OCI-LY7 (cell line): ENCODE measurements around the gene GNL2. TPM values are rescaled to one million over a fixed set of nuclear protein-coding genes. Genes with fewer than 3 reads are reported as not detected.
A peak's percentile ranks its signal among the peaks of the same experiment; 100 is the strongest.

Experiments used
- BruUV-seq: library from RNA; stranded (reverse); fragments of 400-500 nt; replicated peaks from 2 replicates; lab custom pipeline; 2021; lab: Mats Ljungman, UMichigan
- CTCF ChIA-PET: fragments of 300-600 bp; sonication (Branson Sonifier 250); formaldehyde crosslinking; loops from one replicate; lab custom pipeline; 2022; ENCODE audit warnings: antibody characterized with exemption; ENCODE audit not compliant: unreplicated experiment; lab: Charles Lee
- POLR2A ChIA-PET: fragments of 300-600 bp; sonication (Branson Sonifier 250); formaldehyde crosslinking; loops from one replicate; lab custom pipeline; 2022; ENCODE audit warnings: antibody characterized with exemption; lab: Charles Lee
- DNase-seq: peaks from one replicate; pipeline ENCODE4 v3.0.0-alpha.2; 2015; ENCODE audit warnings: low spot score
- H2AFZ ChIP-seq: fragments of 200-600 bp; sonication (generic), shearing (Covaris generic); 2 replicates; pipeline ENCODE4 v1.6.1; 2014; ENCODE audit warnings: mild to moderate bottlenecking, antibody characterized with exemption, low read length, moderate library complexity
- H3K27ac ChIP-seq: fragments of 200-600 bp; sonication (generic); 2 replicates; pipeline ENCODE4 v1.5.1; 2014; ENCODE audit warnings: mixed run types, low read depth, mild to moderate bottlenecking, moderate library complexity, low read length, inconsistent platforms; ENCODE audit not compliant: poor library complexity, severe bottlenecking
- H3K36me3 ChIP-seq: fragments of 200-600 bp; sonication (generic); 2 replicates; pipeline ENCODE4 v1.6.1; 2014; ENCODE audit warnings: mild to moderate bottlenecking, antibody characterized with exemption, low read length, moderate library complexity, mixed read lengths; ENCODE audit not compliant: insufficient read depth
- H3K4me1 ChIP-seq: fragments of 200-600 bp; sonication (generic); 2 replicates; pipeline ENCODE4 v1.5.1; 2014; ENCODE audit warnings: mild to moderate bottlenecking, low read length; ENCODE audit not compliant: insufficient read depth, poor library complexity, severe bottlenecking
- H3K4me2 ChIP-seq: fragments of 200-600 bp; sonication (generic); 2 replicates; pipeline ENCODE4 v1.6.1; 2014; ENCODE audit warnings: mild to moderate bottlenecking, low read length
- H3K4me3 ChIP-seq: fragments of 200-600 bp; sonication (generic); 2 replicates; pipeline ENCODE4 v1.5.1; 2014; ENCODE audit warnings: mild to moderate bottlenecking, low read depth, low read length; ENCODE audit not compliant: poor library complexity, severe bottlenecking
- H3K79me2 ChIP-seq: fragments of 200-600 bp; sonication (generic); 2 replicates; pipeline ENCODE4 v1.6.1; 2016; ENCODE audit warnings: low read depth, mild to moderate bottlenecking, low read length, moderate library complexity, mixed read lengths; ENCODE audit not compliant: insufficient read depth
- H3K9me2 ChIP-seq: fragments of 200-600 bp; sonication (generic); 2 replicates; pipeline ENCODE4 v1.6.1; 2016; ENCODE audit warnings: mild to moderate bottlenecking, low read length, mixed read lengths; ENCODE audit not compliant: insufficient read depth
- H3K9me3 ChIP-seq: fragments of 200-600 bp; sonication (generic); 2 replicates; pipeline ENCODE4 v1.6.1; 2014; ENCODE audit warnings: mild to moderate bottlenecking, mixed run types, low read length, mixed read lengths
- H4K20me1 ChIP-seq: fragments of 200-600 bp; sonication (generic); 2 replicates; pipeline ENCODE4 v1.6.1; 2014; ENCODE audit warnings: mild to moderate bottlenecking, antibody characterized with exemption, low read length, moderate library complexity, mixed read lengths; ENCODE audit not compliant: insufficient read depth
- CTCF ChIP-seq: fragments of 200-600 bp; sonication (generic); conservative IDR thresholded peaks from 2 replicates; pipeline ENCODE4 v1.5.1; 2014; ENCODE audit warnings: mild to moderate bottlenecking, antibody characterized with exemption, low read length, moderate library complexity, mixed read lengths
- EZH2phosphoT487 ChIP-seq: fragments of 200-600 bp; sonication (generic); IDR thresholded peaks from 2 replicates; pipeline ENCODE4 v1.6.1; 2018; ENCODE audit warnings: low read depth, borderline replicate concordance, mild to moderate bottlenecking, mixed run types, antibody characterized with exemption, low read length, moderate library complexity, mixed read lengths
- intact Hi-C: fragments of 100-400 bp; cut with micrococcal nuclease; formaldehyde crosslinking; loops from one replicate; pipeline ENCODE4 v1.10.0; 2022; ENCODE audit not compliant: unreplicated experiment
- total RNA-seq, 2 experiments: library from RNA; depleted of rRNA in 1 of 2; stranded (reverse); fragments of >200 nt in 1 of 2; shearing (Covaris generic) in 1 of 2; gene quantifications; 2 replicates each; pipeline ENCODE4 v1.2.3, GENCODE V29; 2014 to 2022

GNL2 gene
- total RNA-seq, 2 experiments from 2014 or later: 66.8 to 107 TPM

- POLR2A ChIA-PET: no interaction called here
- peaks cover 12% of the 10 kb centered on the region for H3K9me3 ChIP-seq
- H2AFZ ChIP-seq: no peak within 1 kb of the TSS
- H3K4me3 ChIP-seq: no peak within 1 kb of the TSS
- CTCF ChIA-PET: no interaction called here
- DNase-seq: peak; percentile 24
- no peak within 1 kb of the TSS for H3K27ac ChIP-seq
- intact Hi-C loops: no loop called here
- H3K9me2 ChIP-seq: no peaks in the 10 kb centered on the region
- H3K36me3 ChIP-seq: peaks cover 9% of the 10 kb centered on the region
- H3K79me2 ChIP-seq: peaks cover 16% of the 10 kb centered on the region
- H4K20me1 ChIP-seq: peaks cover 9% of the 10 kb centered on the region
- TF ChIP-seq CTCF: no peak
- no peak for TF ChIP-seq EZH2phosphoT487
- peaks cover 12% of the 10 kb centered on the region for H3K4me1 ChIP-seq
- no peak within 1 kb of the TSS for H3K4me2 ChIP-seq
- BruUV-seq: no TSS peak
Observed at GRCh38 chr1:37556712-37557196, 39.0 kb downstream of the GNL2 start, which contains the start of gene DNALI1. Gene DNALI1, plus strand, starts transcription at chr1:37556940. Its CDS starts 55 bp downstream, at chr1:37556995.

DNA sequence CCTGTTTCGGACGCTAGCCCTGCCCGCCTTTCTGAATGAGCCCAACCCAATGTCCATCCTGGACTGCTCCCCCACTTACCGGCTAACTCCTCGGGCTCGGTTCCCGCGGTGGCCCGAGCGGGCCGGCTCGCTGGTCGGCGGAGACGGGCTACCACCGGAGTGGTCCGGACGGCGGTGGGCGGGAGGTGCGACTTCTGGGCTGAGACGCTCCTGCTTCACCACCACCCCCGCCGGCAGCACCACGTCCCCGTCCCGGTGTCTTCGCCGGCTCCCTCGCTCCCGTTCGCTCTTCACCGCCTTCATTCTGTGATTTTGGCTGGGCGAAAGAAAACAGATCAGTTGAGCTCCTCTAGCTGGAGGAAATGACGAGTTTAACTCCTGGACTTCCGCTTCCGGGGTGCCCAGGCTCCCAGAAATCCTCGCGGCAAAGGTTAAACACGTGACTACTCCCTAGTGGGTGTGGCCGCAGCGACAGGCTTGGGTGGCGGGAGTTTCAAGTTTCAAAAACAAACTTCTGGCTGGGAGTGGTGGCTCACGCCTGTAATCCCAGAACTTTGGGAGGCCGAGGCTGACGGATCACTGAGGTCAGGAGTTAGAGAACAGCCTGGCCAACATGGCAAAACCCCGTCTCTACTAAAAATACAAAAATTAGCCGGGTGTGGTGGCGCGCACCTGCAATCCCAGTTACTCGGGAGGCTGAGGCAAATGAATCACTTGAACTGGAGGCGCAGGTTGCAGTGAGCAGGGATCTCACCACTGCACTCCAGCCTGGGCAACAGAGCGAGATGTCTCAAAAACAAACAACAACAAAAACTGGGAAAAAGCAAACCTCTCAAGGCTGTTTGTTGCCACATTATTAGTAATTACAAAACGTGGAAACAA lies 41.6 kb downstream of the GNL2 start, which contains the start of gene SNIP1:
Gene SNIP1 (minus strand): TSS at position 367 of the 882 bp plus-strand sequence. CDS start 64 bp downstream, at position 303.
- peaks cover 12% of the 10 kb centered on the region for H3K4me1 ChIP-seq
- peak within 1 kb of the TSS; percentile 42 for H3K27ac ChIP-seq
- H3K4me2 ChIP-seq: peak within 1 kb of the TSS; percentile 84
- no peak for TF ChIP-seq EZH2phosphoT487
- no peak for TF ChIP-seq CTCF
- ChIA-PET CTCF (no interaction called here), POLR2A (interaction anchor here (0.6 kb wide), 2 partner anchors 23 to 145 kb away, joined by 3 read pairs; no protein-coding TSS in a partner anchor)
- peak; percentile 95 for DNase-seq
- peaks cover 12% of the 10 kb centered on the region for H3K9me3 ChIP-seq
- intact Hi-C loops: no loop called here
- BruUV-seq: no TSS peak
- peak within 1 kb of the TSS; percentile 77; the same call in 1 of the 2 replicates for H2AFZ ChIP-seq
- peak within 1 kb of the TSS; percentile 91 for H3K4me3 ChIP-seq
- H3K36me3 ChIP-seq: peaks cover 22% of the 10 kb centered on the region
- H3K79me2 ChIP-seq: peaks cover 16% of the 10 kb centered on the region
- H4K20me1 ChIP-seq: peaks cover 9% of the 10 kb centered on the region
- H3K9me2 ChIP-seq: no peaks in the 10 kb centered on the region
